KMS-11 (cell line): ENCODE data around the gene AZIN2.

ENCODE experiments used
- H2AFZ ChIP-seq: fragments of 200-600 bp; sonication (generic); 2 replicates; pipeline ENCODE4 v1.6.1; 2016; ENCODE audit warnings: antibody characterized with exemption, mixed run types, low read depth
- H3K27ac ChIP-seq: fragments of 200-600 bp; sonication (generic); 2 replicates; pipeline ENCODE4 v1.6.1; 2016; ENCODE audit warnings: mild to moderate bottlenecking, mixed run types
- H3K27me3 ChIP-seq: fragments of 200-600 bp; sonication (generic); 2 replicates; pipeline ENCODE4 v1.6.1; 2017; ENCODE audit warnings: mild to moderate bottlenecking, low read depth, mixed run types, moderate library complexity; ENCODE audit not compliant: insufficient read depth
- H3K36me3 ChIP-seq: fragments of 200-600 bp; sonication (generic); 2 replicates; pipeline ENCODE4 v1.6.1; 2017; ENCODE audit warnings: mild to moderate bottlenecking, mixed run types; ENCODE audit not compliant: insufficient read depth
- H3K4me1 ChIP-seq: fragments of 200-600 bp; sonication (generic); 2 replicates; pipeline ENCODE4 v1.6.1; 2016; ENCODE audit warnings: mild to moderate bottlenecking, low read depth, mixed run types; ENCODE audit not compliant: poor library complexity, severe bottlenecking
- H3K4me2 ChIP-seq: fragments of 200-600 bp; sonication (generic); 2 replicates; pipeline ENCODE4 v1.7.0; 2016; ENCODE audit warnings: mild to moderate bottlenecking, mixed run types
- H3K4me3 ChIP-seq: fragments of 200-600 bp; sonication (generic); IDR thresholded peaks from 2 replicates; pipeline ENCODE4 v1.6.1; 2017; ENCODE audit warnings: low read depth, low read length, mixed read lengths; ENCODE audit not compliant: insufficient read depth
- H3K79me2 ChIP-seq: fragments of 200-600 bp; sonication (generic); 2 replicates; pipeline ENCODE4 v1.6.1; 2016; ENCODE audit warnings: low read depth, mixed run types; ENCODE audit not compliant: insufficient read depth
- H3K9ac ChIP-seq: fragments of 200-600 bp; sonication (generic); 2 replicates; pipeline ENCODE4 v1.6.1; 2016; ENCODE audit warnings: mild to moderate bottlenecking, mixed run types
- H4K20me1 ChIP-seq: fragments of 200-600 bp; sonication (generic); 2 replicates; pipeline ENCODE4 v1.6.1; 2016; ENCODE audit warnings: mild to moderate bottlenecking, mixed run types; ENCODE audit not compliant: insufficient read depth
- CTCF ChIP-seq: fragments of 200-600 bp; sonication (generic); conservative IDR thresholded peaks from 2 replicates; pipeline ENCODE4 v1.6.1; 2017; ENCODE audit warnings: low read depth, mild to moderate bottlenecking, antibody characterized with exemption, low read length, moderate library complexity, mixed read lengths

AZIN2 gene

GRCh38 chr1:33162141-33162540, 81.2 kb downstream of the AZIN2 start:
- Histone ChIP-seq H3K4me3 (no peak overlapping the region), H3K9ac (no peak overlapping the region), H3K27ac (no peak overlapping the region), H3K27me3 (no peaks in the 10 kb centered on the region), H3K36me3 (no peaks in the 10 kb centered on the region), H2AFZ (no peak overlapping the region), H3K4me2 (no peak overlapping the region), H3K79me2 (no peaks in the 10 kb centered on the region), H3K4me1 (no peaks in the 10 kb centered on the region), H4K20me1 (no peaks in the 10 kb centered on the region)
- TF ChIP-seq CTCF: no peak

DNA sequence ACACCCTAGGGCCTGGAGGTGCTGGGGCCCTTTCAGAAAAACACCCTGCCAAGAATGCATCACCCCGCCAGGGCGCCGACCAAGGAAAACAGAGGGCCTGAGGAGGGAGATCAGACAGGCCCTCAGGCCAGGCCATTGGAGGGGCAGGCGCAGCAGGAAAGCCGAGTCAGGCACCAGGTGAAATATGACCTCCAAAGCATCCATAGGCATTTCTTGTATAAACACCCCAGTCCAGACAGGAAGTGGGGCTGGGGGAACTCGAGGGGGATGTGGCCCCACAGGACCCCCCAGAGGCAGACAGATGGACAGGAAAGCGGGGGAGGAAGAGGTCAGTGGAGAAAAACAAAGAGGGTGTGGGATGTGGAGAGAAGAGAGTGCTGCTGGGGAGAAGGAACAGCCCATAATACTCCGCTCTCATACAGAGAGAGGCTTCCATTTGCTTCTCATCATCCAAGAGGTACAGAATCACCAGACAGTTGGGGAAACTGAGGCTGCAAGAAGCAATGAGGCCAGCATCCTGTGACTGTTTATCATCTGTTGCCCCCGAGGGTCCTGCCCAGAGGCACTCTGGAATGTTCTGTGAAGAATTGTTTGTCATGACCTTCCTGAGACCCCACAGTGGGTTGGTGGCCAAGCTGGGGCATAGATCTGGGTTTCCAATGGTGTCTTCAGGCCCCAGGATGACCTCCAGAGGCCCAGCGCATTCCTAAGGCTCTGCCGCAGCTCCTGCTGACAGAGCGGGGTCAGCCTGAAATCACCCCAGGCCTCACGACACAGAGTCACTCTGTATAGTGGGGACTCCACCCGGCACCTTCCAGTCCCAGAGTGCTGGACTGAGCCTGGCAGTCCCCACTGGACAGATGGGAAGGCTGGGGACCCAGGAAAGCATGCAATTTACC, 82.9 kb downstream of the AZIN2 start:
- H3K4me1 ChIP-seq: no peaks in the 10 kb centered on the region
- no peak overlapping the region for H3K9ac ChIP-seq
- no peaks in the 10 kb centered on the region for H3K27me3 ChIP-seq
- H3K4me2 ChIP-seq: no peak overlapping the region
- H3K79me2 ChIP-seq: no peaks in the 10 kb centered on the region
- H3K4me3 ChIP-seq: no peak overlapping the region
- H4K20me1 ChIP-seq: no peaks in the 10 kb centered on the region
- no peak for TF ChIP-seq CTCF
- no peak overlapping the region for H2AFZ ChIP-seq
- H3K36me3 ChIP-seq: no peaks in the 10 kb centered on the region
- H3K27ac ChIP-seq: no peak overlapping the region

DNA sequence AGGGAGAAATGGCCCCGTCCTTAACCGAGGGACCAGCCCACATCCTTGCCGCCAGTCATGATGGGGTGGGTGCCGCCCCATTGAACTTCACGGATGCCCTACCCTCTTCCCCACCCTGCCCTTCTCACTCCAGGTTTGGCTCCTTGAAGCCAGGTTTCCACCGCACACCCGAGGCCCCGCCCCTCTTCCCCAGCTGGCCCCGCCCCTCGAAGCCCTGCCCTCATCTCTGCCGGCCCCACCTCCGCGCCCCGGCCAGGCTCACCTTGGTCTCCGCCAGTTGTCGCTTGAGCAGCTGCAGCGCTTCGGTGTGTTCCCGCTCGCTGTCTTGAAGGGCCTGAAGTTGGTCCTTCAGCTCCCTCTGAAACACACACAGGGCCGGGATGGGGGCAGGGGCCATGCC, 84.3 kb downstream of the AZIN2 start:
- Histone ChIP-seq H3K27me3 (no peaks in the 10 kb centered on the region), H3K27ac (no peak overlapping the region), H3K4me2 (no peak overlapping the region), H3K79me2 (no peaks in the 10 kb centered on the region), H3K9ac (no peak overlapping the region), H3K4me1 (no peaks in the 10 kb centered on the region), H3K4me3 (no peak overlapping the region), H3K36me3 (no peaks in the 10 kb centered on the region), H2AFZ (no peak overlapping the region), H4K20me1 (no peaks in the 10 kb centered on the region)
- no peak for TF ChIP-seq CTCF

DNA sequence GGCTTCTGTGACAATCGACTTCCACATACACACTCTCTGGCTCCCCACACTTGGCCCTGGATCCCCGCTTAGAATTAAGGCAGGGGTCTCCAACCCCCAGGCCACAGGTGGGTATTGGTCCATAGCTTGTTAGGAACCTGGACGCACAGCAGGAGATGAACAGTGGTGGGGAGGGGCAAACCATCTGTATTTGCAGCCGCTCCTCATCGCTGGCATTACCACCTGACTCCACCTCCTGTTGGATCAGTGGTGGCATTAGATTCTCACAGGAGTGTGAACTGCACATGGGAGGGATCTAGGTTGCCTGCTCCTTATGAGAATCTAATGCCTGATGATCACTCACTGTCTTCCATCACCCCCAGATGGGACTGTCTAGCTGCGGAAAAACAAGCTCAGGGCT, 84.9 kb downstream of the AZIN2 start:
- Histone ChIP-seq H3K4me2 (no peak overlapping the region), H4K20me1 (no peaks in the 10 kb centered on the region), H3K36me3 (no peaks in the 10 kb centered on the region), H3K27me3 (no peaks in the 10 kb centered on the region), H3K4me3 (no peak overlapping the region), H3K9ac (no peak overlapping the region), H3K79me2 (no peaks in the 10 kb centered on the region), H2AFZ (no peak overlapping the region), H3K4me1 (no peaks in the 10 kb centered on the region), H3K27ac (no peak overlapping the region)
- no peak for TF ChIP-seq CTCF
